ENCODE data around the gene ANKMY1. TPM values are rescaled to one million over a fixed set of nuclear protein-coding genes. Genes with fewer than 3 reads are reported as not detected.

ANKMY1 gene
- total RNA-seq, 1 experiment from 2014 or later: 19.5 TPM

- intact Hi-C loops (cut with micrococcal nuclease): no loop called here
- Histone ChIP-seq H3K36me3 (ENCODE audit: low read depth, low read length) (peaks cover 6% of the 10 kb centered on the region), H3K4me2 (ENCODE audit: low read length) (no peak overlapping the region), H3K4me3 (ENCODE audit: low read length) (no peak overlapping the region), H3K9me3 (ENCODE audit: low read length) (no peaks in the 10 kb centered on the region), H3K9me2 (replicated peaks; ENCODE audit: low read length) (no peaks in the 10 kb centered on the region), H2AFZ (ENCODE audit: low read length) (no peak overlapping the region), H3K79me2 (ENCODE audit: low read length) (no peaks in the 10 kb centered on the region), H3F3A (ENCODE audit: low read length, unreplicated experiment) (no peaks in the 10 kb centered on the region), H3K9ac (ENCODE audit: low read length) (no peak overlapping the region), H4K20me1 (ENCODE audit: low read length) (no peaks in the 10 kb centered on the region), H3K27me3 (ENCODE audit: low read length) (no peaks in the 10 kb centered on the region), H3K4me1 (ENCODE audit: insufficient read depth, low read length) (no peaks in the 10 kb centered on the region), H3K27ac (ENCODE audit: low read length) (no peak overlapping the region)
- no TSS peak for BruUV-seq (replicated peaks)
- ChIA-PET CTCF (no interaction called here), POLR2A (ENCODE audit: unreplicated experiment) (no interaction called here)
- TF ChIP-seq EZH2 (IDR thresholded peaks at IDR 0.05; ENCODE audit: low read length, unreplicated experiment) (no peak), CTCF (conservative IDR thresholded peaks at IDR 0.05; ENCODE audit: low read depth, low read length) (no peak), EZH2phosphoT487 (IDR thresholded peaks at IDR 0.05; ENCODE audit: borderline replicate concordance, low read length) (no peak)
- ATAC-seq (no peak), DNase-seq (no peak)
Observed at GRCh38 chr2:240467659-240468302, 90.0 kb downstream of the ANKMY1 start.

- H2AFZ ChIP-seq (ENCODE audit: low read length): no peak overlapping the region
- POLR2A ChIA-PET (ENCODE audit: unreplicated experiment): no interaction called here
Observed at GRCh38 chr2:240467149-240467642, 90.6 kb downstream of the ANKMY1 start.

More at GRCh38 chr2:240467149-240467642, 90.6 kb downstream of the ANKMY1 start:
- Histone ChIP-seq H4K20me1 (ENCODE audit: low read length) (no peaks in the 10 kb centered on the region), H3K79me2 (ENCODE audit: low read length) (no peaks in the 10 kb centered on the region), H3K27ac (ENCODE audit: low read length) (no peak overlapping the region), H3K27me3 (ENCODE audit: low read length) (no peaks in the 10 kb centered on the region), H3F3A (ENCODE audit: low read length, unreplicated experiment) (no peaks in the 10 kb centered on the region), H3K9me2 (replicated peaks; ENCODE audit: low read length) (no peaks in the 10 kb centered on the region), H3K9me3 (ENCODE audit: low read length) (no peaks in the 10 kb centered on the region), H3K36me3 (ENCODE audit: low read depth, low read length) (peaks cover 6% of the 10 kb centered on the region), H3K4me2 (ENCODE audit: low read length) (no peak overlapping the region), H3K4me1 (ENCODE audit: insufficient read depth, low read length) (no peaks in the 10 kb centered on the region), H3K9ac (ENCODE audit: low read length) (no peak overlapping the region), H3K4me3 (ENCODE audit: low read length) (no peak overlapping the region)
- CTCF ChIA-PET: no interaction called here
- no peak for ATAC-seq
- BruUV-seq (replicated peaks): no TSS peak
- no peak for DNase-seq
- TF ChIP-seq EZH2 (IDR thresholded peaks at IDR 0.05; ENCODE audit: low read length, unreplicated experiment): no peak
- TF ChIP-seq CTCF (conservative IDR thresholded peaks at IDR 0.05; ENCODE audit: low read depth, low read length): no peak
- no peak for TF ChIP-seq EZH2phosphoT487 (IDR thresholded peaks at IDR 0.05; ENCODE audit: borderline replicate concordance, low read length)
- intact Hi-C loops (cut with micrococcal nuclease): no loop called here

Measured in PC-3 (cell line).